HG03060 (cell line): ENCODE measurements around the gene ANXA8L1.
"Not testable (repeated sequence)": the region's sequence is repeated elsewhere in the genome, so short reads cannot be mapped to it uniquely, and the experiment has no call there.

Experiments used
- ATAC-seq: cut with Tn5 transposase; IDR thresholded peaks from one replicate; pipeline ENCODE4 v1.9.1; 2021; ENCODE audit warnings: low read depth, moderate number of reproducible peaks; ENCODE audit not compliant: unreplicated experiment

The ANXA8L1 gene, protein sequence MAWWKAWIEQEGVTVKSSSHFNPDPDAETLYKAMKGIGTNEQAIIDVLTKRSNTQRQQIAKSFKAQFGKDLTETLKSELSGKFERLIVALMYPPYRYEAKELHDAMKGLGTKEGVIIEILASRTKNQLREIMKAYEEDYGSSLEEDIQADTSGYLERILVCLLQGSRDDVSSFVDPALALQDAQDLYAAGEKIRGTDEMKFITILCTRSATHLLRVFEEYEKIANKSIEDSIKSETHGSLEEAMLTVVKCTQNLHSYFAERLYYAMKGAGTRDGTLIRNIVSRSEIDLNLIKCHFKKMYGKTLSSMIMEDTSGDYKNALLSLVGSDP

DNA sequence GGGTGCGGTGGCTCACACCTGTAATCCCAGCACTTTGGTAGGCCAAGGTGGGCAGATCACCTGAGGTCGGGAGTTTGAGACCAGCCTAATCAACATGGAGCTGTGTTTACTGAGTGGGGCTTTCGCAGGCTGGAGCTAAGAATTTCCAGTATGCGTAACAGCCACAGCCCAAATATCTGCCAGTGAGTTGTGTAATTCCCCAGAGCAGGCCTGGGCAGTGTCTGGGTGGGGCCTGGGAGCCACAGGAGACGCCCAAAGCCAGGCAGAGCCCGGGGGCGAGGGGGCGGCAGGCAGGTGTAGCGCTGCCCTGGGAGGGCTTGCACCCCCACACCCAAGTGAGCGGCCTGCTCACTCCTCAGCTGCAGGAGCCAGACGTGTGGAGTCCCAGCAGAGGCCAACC is at the start of gene ANXA8L1:
TSS of gene ANXA8L1 (plus strand) at position 371 of the 400 bp plus-strand sequence. CDS start 76 bp downstream, outside the sequence.
- not testable (repeated sequence) for ATAC-seq

DNA sequence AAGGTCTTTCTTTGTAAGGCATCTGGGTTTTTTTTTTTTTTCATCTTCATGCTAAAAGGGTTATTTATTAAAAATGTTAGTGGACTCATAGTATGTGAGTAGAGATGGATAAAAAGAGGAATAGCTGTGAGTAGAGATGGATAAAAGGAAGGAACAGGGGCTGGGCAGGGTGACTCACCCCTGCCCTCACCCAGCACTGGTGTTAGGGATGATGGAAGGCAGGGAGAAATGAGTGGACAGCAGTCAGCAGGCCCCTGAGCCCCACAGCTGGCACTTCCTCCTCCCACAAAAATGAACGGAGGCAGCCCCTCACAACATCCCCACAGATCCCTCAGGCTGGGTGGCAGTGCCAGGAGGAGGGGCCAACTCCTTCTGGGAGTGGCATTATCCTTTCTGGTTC is 49.5 kb upstream of the ANXA8L1 start:
- no peak for ATAC-seq

GRCh38 chr10:46326971-46327370 is 48.6 kb upstream of the ANXA8L1 start:
- no peak for ATAC-seq

GRCh38 chr10:46327685-46328084 is 47.9 kb upstream of the ANXA8L1 start:
- ATAC-seq = no peak

DNA sequence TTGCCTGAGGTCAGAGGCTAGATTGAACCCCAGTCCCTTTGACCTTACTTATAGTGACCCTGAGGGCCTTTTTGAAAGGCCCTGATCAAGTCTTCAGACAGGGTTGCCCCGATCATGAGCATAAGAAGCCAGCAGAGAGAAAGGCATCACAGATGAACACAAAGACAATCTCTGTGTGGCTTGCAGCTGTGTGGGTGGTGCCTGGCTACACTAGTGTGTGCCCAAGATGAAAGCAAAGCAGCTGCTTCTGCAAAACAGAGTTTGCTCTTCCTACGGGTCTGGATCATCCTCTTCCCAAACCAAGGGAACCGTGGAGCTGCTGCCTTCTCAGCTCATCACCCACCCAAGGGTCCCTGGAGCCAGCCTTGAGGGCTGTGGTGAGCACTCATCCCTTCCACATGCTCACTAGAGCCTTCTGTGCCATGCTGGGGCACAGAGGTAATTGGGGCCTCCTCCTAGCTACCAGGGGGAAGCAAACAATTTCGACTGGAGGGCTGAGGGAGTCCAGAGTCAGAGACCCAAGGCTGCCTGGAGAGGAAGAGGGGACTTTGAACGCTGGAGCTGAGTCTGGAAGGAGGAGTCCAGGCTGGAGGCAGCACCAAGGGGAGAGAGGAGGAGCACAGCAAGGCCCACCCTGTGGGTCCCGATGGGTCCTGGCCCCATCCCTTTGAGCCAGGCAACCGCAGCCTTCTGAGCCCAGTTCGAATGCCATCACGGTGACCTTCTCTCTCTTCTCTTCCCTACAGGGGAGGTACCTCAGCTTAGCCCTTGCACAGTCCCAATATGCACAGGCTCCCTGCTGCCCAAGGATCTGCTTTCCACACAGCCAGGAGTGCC is 46.5 kb upstream of the ANXA8L1 start:
- no peak for ATAC-seq

DNA sequence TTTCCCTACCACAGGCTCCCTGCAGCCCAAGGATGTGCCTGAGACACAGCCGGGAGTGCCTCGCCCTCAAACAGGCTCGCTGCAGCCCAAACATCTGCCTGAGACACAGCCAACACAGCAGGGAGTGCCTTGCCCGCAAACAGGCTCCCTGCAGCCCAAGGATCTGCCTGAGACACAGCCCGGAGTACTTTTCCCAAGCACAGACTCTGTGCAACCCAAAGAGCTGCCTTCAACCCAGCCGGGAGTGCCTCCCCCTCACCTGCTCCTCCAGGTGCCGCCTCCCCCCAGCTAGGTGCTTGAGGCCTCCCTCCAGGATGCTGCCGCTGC is 45.9 kb upstream of the ANXA8L1 start:
- no peak for ATAC-seq

- no peak for ATAC-seq
These were observed 44.7 kb upstream of the ANXA8L1 start for GRCh38 chr10:46330894-46331293.

GRCh38 chr10:46365484-46365883 is 10.1 kb upstream of the ANXA8L1 start:
- ATAC-seq = not testable (repeated sequence)

GRCh38 chr10:46367209-46367608 is 8.4 kb upstream of the ANXA8L1 start:
- not testable (repeated sequence) for ATAC-seq

DNA sequence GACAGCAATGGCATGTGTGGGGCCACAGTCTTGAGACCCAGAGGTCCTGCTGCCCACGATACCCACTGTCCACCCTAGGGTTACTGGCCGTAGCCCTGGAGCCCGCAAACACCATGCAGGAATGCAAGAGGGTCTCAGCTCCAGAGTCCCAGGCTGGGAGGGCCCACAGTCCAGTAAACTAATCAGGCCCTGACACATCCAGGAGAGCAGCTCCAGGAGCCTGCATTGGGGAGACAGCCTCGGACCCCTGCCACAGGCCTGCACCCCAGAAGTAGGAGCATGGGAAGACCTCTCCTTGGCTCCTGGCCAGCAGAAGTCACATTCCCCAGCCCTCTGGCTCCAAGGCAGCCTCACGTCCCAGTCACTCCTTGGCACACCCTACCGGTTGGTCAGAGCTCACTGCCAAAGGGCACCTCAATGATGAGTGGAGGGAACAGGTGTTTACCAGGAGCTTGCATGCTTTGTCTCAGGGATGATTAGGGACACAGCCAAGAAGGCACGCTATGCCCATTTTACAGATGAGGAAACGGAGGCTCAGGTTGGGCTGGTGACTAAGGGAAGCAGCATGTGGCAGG is 7.8 kb upstream of the ANXA8L1 start:
- ATAC-seq = not testable (repeated sequence)

GRCh38 chr10:46368956-46369355 is 6.6 kb upstream of the ANXA8L1 start:
- not testable (repeated sequence) for ATAC-seq

DNA sequence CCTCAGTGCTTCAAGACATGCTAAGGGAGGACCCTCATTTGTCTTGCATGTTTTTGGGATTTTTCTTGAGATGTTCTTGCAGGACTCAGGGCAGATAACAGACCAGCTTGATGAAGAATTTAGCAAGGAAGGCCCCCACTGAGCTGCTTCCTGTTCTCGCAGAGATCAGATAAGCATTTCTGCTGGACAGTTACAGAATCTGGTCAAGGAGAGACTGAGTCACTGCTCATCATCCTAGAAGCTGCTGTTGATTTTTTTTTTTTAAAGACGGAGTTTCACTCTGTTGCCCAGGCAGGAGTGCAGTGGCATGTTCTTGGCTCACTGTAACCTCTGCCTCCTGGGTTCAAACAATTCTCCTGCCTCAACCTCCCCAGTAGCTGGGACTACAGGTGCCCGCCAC is 1.2 kb upstream of the ANXA8L1 start:
- ATAC-seq = not testable (repeated sequence)

- ATAC-seq = not testable (repeated sequence)
These were observed 1.4 kb downstream of the ANXA8L1 start for GRCh38 chr10:46377022-46377421.

DNA sequence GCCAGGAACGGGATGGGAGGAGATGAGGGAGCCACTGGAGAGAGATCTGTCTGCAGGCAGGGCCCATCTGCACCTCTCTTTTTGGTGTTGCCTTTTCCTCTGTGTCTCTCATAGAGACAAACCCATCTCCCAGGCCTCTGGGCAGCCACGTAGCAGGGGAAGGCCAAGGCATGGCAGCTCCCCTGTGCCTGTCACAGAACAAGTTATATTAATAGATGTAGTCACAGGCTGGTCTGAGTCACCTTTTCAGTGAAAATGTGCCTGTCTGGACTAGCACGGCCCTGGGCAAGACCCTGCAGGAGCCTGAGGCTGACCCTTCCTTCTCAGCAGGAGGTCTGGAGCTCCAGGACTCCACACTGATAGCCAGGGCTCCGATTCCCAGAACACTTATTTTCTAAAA is 2.1 kb downstream of the ANXA8L1 start:
- not testable (repeated sequence) for ATAC-seq

GRCh38 chr10:46378108-46378507 is 2.5 kb downstream of the ANXA8L1 start:
- not testable (repeated sequence) for ATAC-seq

DNA sequence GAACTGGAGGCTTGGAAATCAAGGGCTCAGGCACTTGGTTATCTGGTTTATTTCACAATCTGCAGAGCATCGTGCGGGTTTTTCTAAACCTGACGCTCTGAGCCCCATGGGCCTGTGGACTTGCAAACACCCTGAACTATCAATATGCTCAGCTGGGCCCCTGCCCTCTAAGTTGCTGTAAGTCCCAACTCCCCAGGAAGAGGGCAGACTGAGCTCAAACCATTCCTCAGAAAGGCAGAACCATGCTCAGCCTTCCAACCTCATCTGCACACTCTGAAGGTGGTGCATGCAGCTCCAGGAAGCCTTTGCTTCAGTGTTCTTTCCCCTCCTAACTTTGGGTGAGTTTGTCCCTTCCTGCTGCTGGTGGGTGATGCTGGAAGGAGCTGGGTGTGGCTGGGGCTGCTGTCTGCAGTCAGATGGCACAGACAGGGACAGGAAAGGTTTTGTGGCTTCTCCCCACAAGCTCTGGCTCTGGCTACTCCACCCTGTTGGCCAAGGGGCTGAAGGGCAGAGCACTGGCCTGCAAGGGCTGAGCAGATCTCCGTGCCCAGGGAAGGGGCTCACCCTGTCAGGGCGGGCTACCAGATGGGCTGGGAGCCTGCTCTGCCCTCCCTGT is 3.8 kb downstream of the ANXA8L1 start:
- ATAC-seq = not testable (repeated sequence)

- not testable (repeated sequence) for ATAC-seq
These were observed 10.3 kb downstream of the ANXA8L1 start for GRCh38 chr10:46385858-46386257.

- not testable (repeated sequence) for ATAC-seq
These were observed 11.1 kb downstream of the ANXA8L1 start for GRCh38 chr10:46386694-46387093.

DNA sequence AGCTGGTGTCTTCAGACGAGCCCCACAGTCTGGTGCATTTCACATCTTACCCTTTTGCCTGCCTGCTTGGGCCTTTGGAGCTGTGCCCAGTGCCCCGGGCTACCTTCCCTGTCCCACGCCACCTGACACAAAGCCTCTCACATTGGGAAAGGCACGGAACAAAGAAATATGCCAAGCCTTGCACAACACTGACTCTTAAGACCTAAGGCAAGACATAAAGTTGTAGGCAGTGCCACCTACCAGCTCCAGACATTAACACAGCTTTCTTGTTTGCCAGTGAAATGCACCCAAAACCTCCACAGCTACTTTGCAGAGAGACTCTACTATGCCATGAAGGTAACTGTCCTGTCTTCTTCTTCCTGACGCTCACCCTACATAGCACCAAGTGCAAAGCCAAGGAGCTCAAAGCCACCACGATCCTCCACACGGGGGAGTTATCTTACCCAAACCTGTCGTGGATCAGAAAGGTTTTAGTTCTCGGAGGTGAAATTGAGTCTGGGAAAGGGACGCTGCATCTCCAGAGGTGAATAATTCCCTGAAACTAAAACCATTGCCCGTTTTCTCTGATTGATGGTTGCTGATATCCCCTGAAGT is 11.8 kb downstream of the ANXA8L1 start:
- ATAC-seq = not testable (repeated sequence)

DNA sequence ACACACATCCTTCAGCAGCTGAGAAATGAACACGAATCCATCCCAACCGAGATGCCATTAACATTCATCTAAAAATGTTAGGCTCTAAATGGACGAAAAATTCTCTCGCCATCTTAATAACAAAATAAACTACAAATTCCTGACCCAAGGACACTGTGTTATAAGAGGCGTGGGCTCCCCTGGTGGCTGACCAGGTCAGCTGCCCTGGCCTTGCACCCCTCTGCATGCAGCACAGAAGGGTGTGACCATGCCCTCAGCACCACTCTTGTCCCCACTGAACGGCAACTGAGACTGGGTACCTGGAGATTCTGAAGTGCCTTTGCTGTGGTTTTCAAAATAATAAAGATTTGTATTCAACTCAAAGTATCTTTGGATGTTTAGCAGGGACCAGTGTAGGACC is 15.8 kb downstream of the ANXA8L1 start:
- not testable (repeated sequence) for ATAC-seq
